ENCODE measurements around the gene NFATC2.

Gene NFATC2

GRCh38 chr20:51369503-51369902 is 173.0 kb downstream of the NFATC2 start:
- DNase-seq = no peak

- no peak for DNase-seq
These were observed 173.9 kb downstream of the NFATC2 start for GRCh38 chr20:51368461-51369211.

- no peak for DNase-seq
These were observed 176.2 kb downstream of the NFATC2 start for GRCh38 chr20:51366155-51366886.

GRCh38 chr20:51365670-51366069 is 176.8 kb downstream of the NFATC2 start:
- DNase-seq = no peak

GRCh38 chr20:51363813-51364212 is 178.7 kb downstream of the NFATC2 start:
- DNase-seq = no peak

- no peak for DNase-seq
These were observed 179.1 kb downstream of the NFATC2 start for GRCh38 chr20:51363378-51363777.

- no peak for DNase-seq
These were observed 180.3 kb downstream of the NFATC2 start for GRCh38 chr20:51362254-51362653.

- no peak for DNase-seq
These were observed 181.3 kb downstream of the NFATC2 start for GRCh38 chr20:51361258-51361657.

- DNase-seq = no peak
These were observed 181.9 kb downstream of the NFATC2 start for GRCh38 chr20:51360451-51361201.

- DNase-seq = no peak
These were observed 182.6 kb downstream of the NFATC2 start for GRCh38 chr20:51359947-51360346.

- DNase-seq = no peak
These were observed 183.1 kb downstream of the NFATC2 start for GRCh38 chr20:51359401-51359800.

- DNase-seq = no peak
These were observed 184.3 kb downstream of the NFATC2 start for GRCh38 chr20:51358032-51358724.

GRCh38 chr20:51357543-51357942 is 185.0 kb downstream of the NFATC2 start:
- no peak for DNase-seq

GRCh38 chr20:51356871-51357270 is 185.6 kb downstream of the NFATC2 start:
- no peak for DNase-seq

- DNase-seq = no peak
These were observed 187.7 kb downstream of the NFATC2 start for GRCh38 chr20:51354769-51355319.

GRCh38 chr20:51354191-51354768 is 188.2 kb downstream of the NFATC2 start:
- no peak for DNase-seq

GRCh38 chr20:51353491-51353890 is 189.0 kb downstream of the NFATC2 start:
- DNase-seq = no peak

GRCh38 chr20:51352791-51353190 is 189.7 kb downstream of the NFATC2 start:
- DNase-seq = no peak

GRCh38 chr20:51350941-51351631 is 191.4 kb downstream of the NFATC2 start:
- DNase-seq = no peak

- no peak for DNase-seq
These were observed 193.6 kb downstream of the NFATC2 start for GRCh38 chr20:51348876-51349275.

GRCh38 chr20:51347831-51348230 is 194.7 kb downstream of the NFATC2 start:
- no peak for DNase-seq
